HG03039 (cell line): Measurements from ENCODE around the gene RPGR.
A peak's percentile ranks its signal among the peaks of the same experiment; 100 is the strongest.

Experiments
- ATAC-seq: cut with Tn5 transposase; IDR thresholded peaks from one replicate; pipeline ENCODE4 v1.9.1; 2021; ENCODE audit warnings: mild to moderate bottlenecking, moderate library complexity; ENCODE audit not compliant: unreplicated experiment

Gene RPGR

GRCh38 chrX:38332505-38332904 is 5.2 kb upstream of the RPGR start:
- peak; percentile 59 for ATAC-seq

- no peak for ATAC-seq
Observed at GRCh38 chrX:38327775-38328081, 419 bp upstream of the RPGR start.

GRCh38 chrX:38326086-38326485 is 1.2 kb downstream of the RPGR start:
- no peak for ATAC-seq

DNA sequence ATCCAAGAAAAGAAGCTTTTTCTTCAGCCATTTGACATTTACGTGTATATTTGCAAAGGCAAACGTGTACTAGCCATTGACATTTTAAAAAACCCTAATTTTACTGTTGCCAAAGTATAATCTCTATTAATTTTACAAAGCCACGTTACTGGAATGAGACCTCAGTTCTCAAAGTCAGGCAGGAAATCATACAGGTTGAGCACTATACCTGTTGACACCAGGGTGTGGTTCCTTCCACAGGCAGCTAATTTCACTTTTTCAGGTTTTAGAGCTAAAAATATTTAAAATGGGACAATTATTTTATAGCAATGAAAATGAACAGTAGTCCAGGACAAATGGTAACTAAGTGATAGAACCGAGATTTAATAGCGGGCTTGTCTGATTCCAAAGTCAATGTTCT is 6.5 kb downstream of the RPGR start:
- ATAC-seq, result no peak

GRCh38 chrX:38318606-38319005 is 8.7 kb downstream of the RPGR start:
- no peak for ATAC-seq

DNA sequence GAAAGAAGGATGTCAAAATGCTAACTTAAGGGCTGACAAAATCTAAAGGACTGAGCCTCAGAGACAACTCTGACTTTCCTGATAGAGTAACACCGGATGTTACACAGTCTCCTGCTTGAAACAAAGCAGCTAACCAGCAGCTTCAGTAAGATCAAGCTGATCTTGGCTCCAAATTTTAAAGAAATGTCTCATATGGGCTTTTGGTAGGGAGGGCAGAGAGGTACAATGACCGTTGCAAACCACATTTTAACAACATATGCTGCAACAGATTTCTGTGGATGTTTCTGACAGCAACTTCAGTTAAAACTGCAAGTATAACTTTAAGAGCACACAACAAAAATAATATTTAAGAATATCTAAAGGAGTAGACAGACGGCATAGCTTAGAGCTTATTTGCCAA is 9.1 kb downstream of the RPGR start:
- ATAC-seq, result no peak

DNA sequence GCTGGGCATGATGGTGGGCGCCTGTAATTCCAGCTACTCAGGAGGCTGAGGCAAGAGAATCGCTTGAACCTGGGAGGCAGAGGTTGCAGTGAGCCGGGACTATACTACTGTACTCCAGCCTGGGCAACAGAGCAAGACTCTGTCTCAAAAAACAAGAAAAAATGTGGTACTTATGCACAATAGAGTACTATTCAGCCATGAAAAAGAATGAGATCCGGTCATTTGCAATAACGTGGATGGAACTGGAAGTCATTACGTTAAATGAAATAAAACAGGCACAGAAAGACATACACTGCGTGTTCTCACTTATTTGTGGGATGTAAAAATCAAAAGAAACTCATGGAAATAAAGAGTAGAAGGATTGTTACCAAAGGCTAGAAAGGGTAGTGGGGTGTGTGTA is 12.1 kb downstream of the RPGR start:
- no peak for ATAC-seq

DNA sequence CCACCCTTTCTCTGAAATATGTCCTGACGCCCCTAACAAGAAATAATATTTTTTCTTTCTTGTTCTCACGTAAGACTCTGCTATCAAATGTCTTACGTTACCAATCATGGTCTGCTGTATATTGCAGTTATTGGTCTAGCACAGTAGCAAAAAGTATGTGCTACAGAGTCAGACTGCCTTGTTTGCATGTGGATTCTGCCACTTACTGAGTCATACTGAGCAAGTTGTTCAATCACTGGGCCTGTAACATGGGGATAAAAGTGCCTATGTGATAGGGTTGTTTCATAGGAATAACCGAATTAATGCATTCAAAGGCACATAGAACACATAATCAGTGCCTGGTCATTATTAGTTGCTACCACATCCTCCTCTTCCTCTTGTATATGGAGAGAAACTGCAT is 14.1 kb downstream of the RPGR start:
- no peak for ATAC-seq

- no peak for ATAC-seq
Observed at GRCh38 chrX:38312436-38312835, 14.9 kb downstream of the RPGR start.

DNA sequence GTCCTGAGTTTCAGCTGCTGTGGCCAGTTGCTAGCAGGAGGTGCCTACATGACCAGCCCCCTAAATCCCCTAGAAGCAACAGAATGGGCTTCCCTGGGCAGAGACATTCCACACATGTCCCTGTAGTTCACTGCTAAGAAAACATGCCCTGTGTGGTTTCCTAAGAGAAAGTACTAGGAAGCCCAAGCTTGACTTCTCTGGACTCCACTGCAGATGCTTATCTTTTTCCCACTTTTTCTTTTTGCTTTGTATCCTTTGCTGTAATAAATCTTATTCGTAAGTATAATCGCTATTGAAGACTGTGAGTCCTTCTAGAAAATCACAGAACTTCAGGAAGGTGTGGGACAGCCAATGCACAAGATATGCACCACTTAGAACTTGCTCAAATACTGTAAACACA is 15.6 kb downstream of the RPGR start:
- no peak for ATAC-seq

- ATAC-seq, result no peak
Observed at GRCh38 chrX:38305971-38306370, 21.3 kb downstream of the RPGR start.

- no peak for ATAC-seq
Observed at GRCh38 chrX:38304010-38304409, 23.3 kb downstream of the RPGR start.

DNA sequence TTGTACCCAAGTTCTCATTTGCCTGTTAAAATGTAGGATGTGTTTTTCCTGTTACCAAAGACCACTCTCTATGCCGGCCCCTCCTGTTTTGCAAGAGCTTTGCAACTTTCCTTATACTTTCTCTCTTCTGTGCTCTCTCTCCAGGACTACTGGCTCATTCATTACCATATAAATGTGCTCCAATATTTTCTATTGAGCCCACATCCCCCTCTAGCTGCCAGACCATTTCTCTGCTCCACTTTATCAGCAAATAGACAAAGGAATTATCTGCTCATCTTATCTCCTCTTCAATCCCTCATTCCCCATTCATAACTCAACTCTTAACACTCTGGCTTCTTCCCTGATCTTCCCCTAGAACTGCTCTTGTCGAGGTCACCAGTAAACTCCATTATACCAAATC is 33.6 kb downstream of the RPGR start:
- ATAC-seq, result no peak

- ATAC-seq, result no peak
Observed at GRCh38 chrX:38287674-38288073, 39.6 kb downstream of the RPGR start.

- ATAC-seq, result no peak
Observed at GRCh38 chrX:38285649-38286048, 41.7 kb downstream of the RPGR start.

DNA sequence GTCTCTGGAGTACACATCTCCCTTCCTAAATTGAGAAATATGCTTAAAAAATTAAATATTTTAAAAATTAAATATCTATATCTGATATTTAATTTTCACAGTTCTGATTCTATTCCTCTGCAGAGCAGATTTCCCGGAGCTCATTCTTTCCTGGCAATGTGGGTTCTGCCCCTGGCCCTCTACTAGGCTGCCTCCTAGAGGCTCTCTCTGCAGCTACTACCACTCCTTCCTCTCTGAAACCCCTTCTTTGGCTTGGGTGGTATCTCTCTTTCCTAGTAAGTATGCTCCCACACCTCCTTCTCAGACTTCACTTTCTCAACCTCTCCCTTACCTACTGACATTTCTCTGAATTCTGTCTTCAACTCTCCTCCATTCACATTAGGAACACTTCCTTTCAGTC is 45.3 kb downstream of the RPGR start:
- no peak for ATAC-seq

DNA sequence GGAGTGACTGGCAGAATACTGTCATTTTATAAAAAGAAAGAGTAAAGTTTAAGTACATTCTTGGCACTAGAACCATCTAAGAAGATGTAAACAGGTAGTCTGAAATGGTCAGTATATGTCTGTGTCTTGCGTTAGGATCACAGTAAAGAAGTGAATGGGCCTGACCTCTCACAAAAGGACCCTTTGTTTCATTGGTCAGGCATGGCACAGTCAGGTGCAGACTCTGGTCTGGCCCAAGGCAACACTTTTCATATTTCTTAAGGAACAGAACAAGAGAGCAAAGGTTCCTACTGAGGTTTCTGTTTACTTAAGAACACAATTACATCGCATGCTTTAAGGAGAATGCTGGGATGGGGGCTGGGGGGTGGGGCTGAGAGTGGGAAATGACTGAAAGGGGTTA is 48.1 kb downstream of the RPGR start:
- no peak for ATAC-seq

- ATAC-seq, result no peak
Observed at GRCh38 chrX:38278682-38279081, 48.6 kb downstream of the RPGR start.

DNA sequence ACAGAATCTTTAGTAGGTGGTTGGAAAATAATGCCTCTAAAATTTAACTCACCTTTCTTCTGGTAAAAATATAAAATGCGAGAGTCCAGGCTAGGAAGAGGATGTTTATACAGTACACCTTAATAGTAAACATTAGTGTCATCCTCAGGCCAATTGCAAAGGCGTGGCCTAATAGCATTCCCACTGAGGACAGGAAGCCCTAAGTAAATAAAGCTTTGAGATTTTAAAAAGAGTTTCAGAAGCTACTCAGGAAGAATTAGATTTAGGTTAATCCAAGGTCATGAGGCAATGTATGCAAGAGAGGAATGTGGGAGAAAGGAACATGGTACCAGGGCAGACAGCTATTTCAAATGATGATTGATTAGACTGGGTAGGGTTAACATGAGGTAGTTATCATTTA is 49.5 kb downstream of the RPGR start:
- no peak for ATAC-seq

DNA sequence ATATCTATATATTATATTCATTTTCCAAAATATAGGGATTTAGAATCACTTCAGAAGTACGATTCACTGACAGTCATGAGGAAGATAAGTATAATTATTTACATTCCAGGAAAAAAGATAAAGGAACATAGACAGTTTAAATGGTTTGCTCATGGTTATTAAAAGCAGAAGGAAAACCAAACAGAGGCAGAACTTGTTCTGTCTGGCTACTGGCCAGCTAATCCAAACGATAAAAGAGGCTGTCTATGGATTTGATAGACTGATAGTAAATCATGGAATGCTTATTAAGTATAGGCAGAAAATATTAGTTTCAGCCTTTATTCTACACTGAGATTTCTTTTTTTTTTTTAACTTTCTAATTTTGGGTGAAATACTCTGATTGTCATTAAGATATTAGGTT is 50.2 kb downstream of the RPGR start:
- ATAC-seq, result no peak

GRCh38 chrX:38276089-38276488 is 51.2 kb downstream of the RPGR start:
- no peak for ATAC-seq

- no peak for ATAC-seq
Observed at GRCh38 chrX:38275615-38276014, 51.7 kb downstream of the RPGR start.

DNA sequence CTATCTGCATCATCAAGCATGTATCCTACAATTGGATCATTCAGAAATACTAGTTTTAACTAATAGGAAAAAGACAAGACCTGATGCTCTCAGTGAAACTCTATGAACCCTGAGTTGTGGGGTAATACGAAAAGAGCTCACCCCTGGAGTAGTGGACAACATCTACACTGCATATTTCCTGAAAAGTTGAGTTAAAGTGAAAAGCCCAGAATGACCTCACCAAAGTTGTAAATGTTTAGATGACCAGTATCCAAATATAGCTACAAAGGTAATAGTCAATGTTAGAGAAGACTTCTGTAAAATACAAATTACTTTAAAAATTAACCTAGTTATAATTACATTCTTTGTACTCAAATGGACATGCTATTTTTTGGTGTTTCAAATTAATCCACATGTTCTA is 53.9 kb downstream of the RPGR start:
- no peak for ATAC-seq

DNA sequence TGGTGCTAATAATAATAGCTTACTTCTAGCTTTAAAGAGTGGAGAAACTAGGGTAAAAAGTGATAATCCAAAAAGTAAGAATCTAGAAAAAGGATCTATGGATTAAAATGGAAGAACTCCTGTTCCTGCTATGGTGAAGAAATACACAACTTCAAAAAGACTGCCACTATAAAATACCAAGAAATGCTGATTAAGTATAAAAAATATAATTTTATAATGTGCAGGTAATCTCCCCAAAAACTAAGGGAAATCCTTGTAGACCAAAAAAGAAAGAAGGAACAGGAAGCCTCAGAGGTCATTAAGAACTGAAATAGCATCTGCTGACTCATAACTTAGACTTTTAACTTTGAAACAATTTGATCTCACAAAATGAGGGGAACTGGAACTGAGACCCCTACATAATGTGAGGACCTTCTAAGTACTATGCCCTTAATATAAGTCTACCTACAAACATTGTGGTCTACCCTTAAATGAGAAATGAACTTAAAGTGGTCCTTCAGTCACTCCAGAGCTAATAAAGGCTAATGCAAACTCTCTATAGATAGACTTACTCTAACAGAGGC is 56.1 kb downstream of the RPGR start:
- peak; percentile 76 for ATAC-seq
